DMS153 treated with DMSO at 0.1 percent for 48 hours (cell line): Measurements from ENCODE around the gene CAND2.
"Not testable (repeated sequence)": the region's sequence is repeated elsewhere in the genome, so short reads cannot be mapped to it uniquely, and the experiment has no call there.

Experiments
- DNase-seq: peaks from one replicate; lab custom pipeline; 2025; ENCODE audit not compliant: unreplicated experiment; lab: John Stamatoyannopoulos, UW

Gene CAND2

GRCh38 chr3:12829886-12830784, 33.7 kb downstream of the CAND2 start:
- DNase-seq, result no peak

DNA sequence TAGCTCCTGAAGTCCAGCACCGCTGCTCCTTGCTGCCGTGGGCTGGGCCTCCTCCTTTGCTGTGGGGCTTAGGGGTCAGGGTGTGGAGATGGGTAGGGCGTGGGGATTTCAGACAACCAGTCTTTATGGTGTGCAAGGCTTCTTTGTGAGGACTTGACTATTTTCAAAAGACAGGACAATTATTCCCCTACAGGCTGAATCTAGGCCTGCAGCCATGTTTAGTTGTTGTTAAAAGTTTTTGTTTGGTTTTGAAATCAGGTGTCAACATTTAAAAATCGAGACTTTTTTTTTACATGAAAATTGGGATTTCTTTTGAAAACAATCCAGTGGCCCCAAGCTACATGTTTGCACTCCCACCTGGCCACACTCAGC, 34.3 kb downstream of the CAND2 start:
- no peak for DNase-seq

- DNase-seq, result peak; percentile 54
Observed at GRCh38 chr3:12831301-12831866, 34.9 kb downstream of the CAND2 start.

DNA sequence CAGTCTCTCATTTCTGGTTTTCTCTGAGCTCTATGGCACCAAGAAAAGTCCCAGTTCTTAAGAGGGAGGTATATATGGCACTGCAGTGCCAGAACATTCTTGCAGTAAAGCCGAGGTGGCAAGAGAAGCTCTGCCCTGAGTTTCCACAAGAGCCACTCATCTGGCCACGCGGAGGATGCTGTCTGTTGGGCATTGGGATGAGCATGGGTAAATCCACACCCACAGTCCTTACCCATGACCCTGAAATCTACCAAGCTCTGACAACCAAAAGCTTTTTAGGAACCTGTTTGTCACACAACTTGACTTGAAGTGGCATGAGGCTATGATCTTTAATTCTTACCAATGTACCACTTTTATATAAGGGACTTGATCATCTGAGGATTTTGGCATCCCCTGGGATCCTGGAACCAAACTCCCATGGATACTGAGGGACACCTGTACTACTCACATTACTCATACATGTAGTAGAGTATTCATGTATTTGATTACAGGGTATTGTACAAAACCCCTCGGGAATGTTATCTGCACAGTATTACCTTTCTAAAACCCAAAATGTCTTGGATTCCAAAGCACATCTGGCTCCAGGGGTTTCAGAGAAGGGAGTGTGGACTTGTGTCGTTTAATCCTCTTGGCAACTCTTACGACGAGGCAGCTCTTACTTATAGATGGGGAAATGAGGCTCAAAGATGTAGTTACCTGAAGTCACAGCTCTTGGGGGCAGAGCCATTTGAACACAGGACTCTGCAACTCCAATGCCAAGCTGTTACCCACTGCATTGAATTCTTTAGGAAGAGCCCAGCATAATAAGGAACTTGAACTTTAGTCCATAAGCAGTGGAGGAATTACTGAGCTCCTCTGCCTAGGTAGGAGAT, 36.1 kb downstream of the CAND2 start:
- no peak for DNase-seq

DNA sequence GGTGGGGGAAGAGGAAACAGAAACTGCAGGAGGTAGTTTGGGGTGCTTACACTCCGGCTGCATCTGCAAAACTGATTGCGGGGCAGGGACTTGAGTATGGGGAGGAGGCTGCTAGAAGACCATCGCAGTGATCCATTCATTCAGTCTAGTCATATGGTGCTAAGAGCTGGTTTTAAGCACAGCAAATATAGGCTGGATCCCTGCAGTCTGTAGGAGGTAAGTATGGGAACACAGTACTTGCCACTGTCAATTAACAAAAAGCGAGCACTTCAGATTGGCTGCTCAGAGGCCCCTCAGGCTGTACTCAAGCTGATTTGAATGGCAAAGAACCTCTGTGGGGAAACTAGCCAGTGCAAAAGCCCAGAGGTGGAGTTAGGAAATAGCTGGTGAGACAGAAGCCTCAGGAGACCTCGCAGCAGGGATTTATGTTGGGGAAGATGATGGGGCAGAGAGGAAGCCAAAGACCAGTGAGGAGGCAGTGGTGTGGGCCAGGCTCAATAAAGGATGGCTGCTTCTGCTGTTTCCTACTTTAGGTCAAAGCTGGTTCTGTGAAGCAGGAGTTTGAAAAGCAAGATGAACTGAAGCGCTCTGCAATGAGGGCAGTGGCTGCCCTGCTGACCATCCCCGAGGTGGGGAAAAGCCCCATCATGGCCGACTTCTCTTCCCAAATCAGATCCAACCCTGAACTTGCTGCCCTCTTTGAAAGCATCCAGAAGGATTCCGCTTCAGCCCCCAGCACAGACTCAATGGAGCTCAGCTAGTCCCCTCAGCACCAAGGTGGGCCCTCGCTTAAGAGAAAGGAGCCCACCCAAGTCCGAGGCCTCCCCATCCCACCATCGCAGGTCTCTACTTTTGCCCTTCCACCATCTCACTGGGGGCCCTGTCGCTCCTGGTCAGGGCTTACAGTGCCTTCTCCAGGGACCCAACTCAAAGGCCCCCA, 37.0 kb downstream of the CAND2 start:
- DNase-seq, result no peak

- DNase-seq, result no peak
Observed at GRCh38 chr3:12835052-12835665, 38.7 kb downstream of the CAND2 start.

DNA sequence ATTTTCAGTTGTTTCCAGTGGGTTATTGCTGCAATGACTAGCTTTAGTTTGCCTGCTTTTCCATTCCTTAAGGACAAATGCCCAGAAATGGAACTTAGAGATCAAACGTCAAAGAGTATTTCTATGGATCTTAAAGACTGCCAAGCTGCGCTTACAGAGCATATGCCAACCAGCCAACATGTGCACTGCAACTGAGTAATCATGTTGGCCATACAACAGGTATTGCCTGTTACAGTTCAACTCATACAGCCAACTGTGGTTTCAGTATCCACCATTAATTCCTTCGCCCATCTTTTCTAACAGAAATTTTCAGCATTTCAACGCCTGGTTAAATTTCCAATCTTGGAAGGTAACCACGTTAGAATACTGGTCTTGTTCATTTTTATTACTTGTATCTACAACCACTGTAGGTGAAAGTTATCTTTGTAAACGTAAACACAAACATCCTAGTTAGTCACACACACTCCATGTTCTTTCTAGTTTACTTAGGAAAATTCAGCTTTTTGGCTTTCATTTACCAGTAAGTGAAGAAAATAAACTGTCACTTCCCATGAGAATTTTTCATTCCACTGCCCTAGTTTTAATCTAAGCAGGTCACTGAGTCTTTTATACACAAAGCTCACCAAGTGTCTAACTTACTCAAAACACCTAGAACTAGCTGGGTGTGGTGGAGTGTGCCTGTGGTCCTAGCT, 41.0 kb downstream of the CAND2 start:
- no peak for DNase-seq

- DNase-seq, result no peak
Observed at GRCh38 chr3:12838179-12838965, 41.9 kb downstream of the CAND2 start.

- DNase-seq, result no peak
Observed at GRCh38 chr3:12839156-12839946, 42.9 kb downstream of the CAND2 start.

GRCh38 chr3:12840148-12840547, 43.7 kb downstream of the CAND2 start:
- not testable (repeated sequence) for DNase-seq

DNA sequence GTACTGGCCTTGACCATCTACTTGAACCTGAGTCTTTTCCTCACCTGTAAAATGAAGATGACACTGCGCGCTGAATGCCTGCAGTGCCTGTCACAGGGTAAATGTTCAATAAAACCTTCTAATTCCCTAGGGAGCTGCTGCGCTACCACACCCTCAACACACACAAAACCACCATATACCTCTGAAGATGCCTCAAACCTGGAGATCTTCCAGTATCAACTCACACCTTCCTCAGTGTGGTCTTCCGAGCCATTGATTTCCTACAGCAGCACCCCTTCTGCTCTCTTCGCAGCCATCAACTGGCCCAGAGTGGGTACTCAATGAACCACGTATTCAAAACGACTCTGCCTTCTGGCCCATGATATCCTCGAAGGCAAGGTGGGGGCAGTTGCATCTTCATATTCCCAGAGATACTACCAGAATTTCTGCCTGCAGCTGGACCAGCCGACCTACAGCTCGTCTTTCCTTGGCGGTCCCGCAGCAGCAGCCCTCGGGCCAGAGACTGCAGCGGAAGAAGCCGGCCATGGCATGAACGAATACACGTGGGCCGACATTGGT, 44.2 kb downstream of the CAND2 start:
- DNase-seq, result no peak

DNA sequence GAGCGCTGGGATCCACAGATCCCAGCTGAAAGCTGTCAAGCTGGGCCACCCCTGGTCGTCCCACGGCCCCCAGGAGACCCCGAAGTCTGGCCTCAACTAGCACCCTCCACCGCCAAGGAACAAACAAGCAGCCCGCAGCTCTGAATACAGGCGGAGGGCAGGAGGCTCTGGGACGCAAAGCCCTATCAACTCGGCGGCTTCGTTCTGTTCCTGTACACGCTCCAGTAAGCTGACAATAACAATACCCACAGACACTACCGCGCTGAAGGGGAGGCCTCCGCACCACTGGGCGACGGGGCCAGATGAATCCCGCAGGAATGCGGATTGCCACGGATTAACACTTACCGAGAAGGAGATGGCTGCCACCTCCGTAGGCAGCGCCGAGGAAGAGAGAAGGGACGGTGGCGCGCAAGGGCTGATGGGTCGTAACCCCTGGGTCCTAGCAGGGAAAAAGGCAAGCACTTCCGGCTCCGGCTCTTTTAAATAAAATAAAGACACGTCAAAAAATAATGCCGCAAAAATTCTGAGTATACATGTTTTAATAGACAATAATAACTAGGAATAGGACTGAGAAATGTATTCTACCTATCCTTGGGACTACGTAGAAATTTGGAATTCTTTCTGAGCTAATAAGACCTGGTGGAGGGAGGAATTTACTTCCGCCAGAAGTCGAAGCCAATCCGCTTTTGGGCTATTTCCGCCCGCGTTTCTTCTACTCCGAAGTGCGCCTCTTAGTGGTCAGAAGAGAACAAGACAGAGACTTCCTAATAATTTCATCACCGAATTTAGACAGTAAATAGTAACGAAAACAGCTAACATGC, 44.9 kb downstream of the CAND2 start, which contains the start of gene RPL32:
Gene RPL32 (minus strand): TSS at position 417 of the 821 bp plus-strand sequence. CDS start 1,328 bp downstream, outside the sequence.
- DNase-seq, result peak; percentile 70

DNA sequence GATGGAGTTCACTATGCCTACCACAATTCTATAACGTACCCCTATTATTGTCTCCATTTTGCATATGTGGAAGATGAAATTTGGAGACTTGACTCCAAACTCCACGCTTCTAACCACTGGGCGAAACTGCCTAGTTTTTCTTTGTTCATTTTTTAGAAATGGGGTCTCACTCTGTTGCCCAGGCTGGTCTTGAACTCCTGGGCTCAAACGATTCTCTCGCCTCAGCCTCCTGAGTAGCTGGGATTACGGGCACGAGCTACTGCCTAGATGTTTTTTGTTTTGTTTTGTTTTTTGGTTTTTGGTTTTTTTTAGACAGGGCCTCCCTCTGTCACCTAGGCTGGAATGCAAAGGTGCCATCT, 45.5 kb downstream of the CAND2 start:
- DNase-seq, result no peak

- no peak for DNase-seq
Observed at GRCh38 chr3:12842469-12842868, 46.0 kb downstream of the CAND2 start.

DNA sequence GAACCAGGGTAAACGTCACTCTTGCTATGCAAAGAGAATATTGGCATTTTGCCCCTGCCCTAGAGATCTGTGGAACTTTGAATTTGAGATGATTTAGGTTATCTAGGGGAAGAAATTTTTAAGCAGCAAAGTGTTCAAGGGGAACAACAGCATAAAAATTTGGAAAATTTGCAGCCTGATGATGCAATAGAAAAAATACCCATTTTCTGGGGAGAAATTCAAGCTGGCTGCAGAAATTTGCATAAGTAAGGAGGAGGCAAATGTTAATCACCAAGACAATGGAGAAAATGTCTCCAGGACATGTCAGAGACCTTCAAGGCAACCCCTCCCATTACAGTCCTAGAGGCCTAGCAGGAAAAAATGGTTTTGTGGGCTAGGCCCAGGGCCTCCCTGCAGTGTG, 49.3 kb downstream of the CAND2 start:
- no peak for DNase-seq

GRCh38 chr3:12852201-12852600, 55.7 kb downstream of the CAND2 start:
- no peak for DNase-seq

- not testable (repeated sequence) for DNase-seq
Observed at GRCh38 chr3:12853847-12854246, 57.4 kb downstream of the CAND2 start.
